Type B pancreatic cell (in vitro differentiated cells): Measurements from ENCODE around the gene EIF5AL1. TPM values are rescaled to one million over a fixed set of nuclear protein-coding genes. Genes with fewer than 3 reads are reported as not detected.
"Not testable (repeated sequence)": the region's sequence is repeated elsewhere in the genome, so short reads cannot be mapped to it uniquely, and the experiment has no call there.

ENCODE experiments used
- DNase-seq: peaks from one replicate; pipeline ENCODE4 v3.0.0; 2021; ENCODE audit warnings: mixed read lengths; ENCODE audit not compliant: unreplicated experiment; ENCODE audit errors: extremely low spot score
- H3K27ac Mint-ChIP-seq: 2 replicates; pipeline ENCODE4 v1.8.0; 2021; ENCODE audit warnings: mild to moderate bottlenecking, mixed read lengths
- H3K27me3 Mint-ChIP-seq: 2 replicates; pipeline ENCODE4 v1.8.0; 2021; ENCODE audit warnings: mixed read lengths
- H3K36me3 Mint-ChIP-seq: 2 replicates; pipeline ENCODE4 v1.8.0; 2021; ENCODE audit warnings: mixed read lengths
- H3K4me1 Mint-ChIP-seq: one replicate; pipeline ENCODE4 v1.8.0; 2021; ENCODE audit warnings: mixed read lengths; ENCODE audit not compliant: unreplicated experiment
- H3K4me3 Mint-ChIP-seq: 2 replicates; pipeline ENCODE4 v1.8.0; 2021; ENCODE audit warnings: mild to moderate bottlenecking, mixed read lengths
- H3K9me3 Mint-ChIP-seq: 2 replicates; pipeline ENCODE4 v1.8.0; 2021; ENCODE audit warnings: mixed read lengths
- CTCF ChIP-seq: fragments of 200-600 bp; sonication (generic); conservative IDR thresholded peaks from 2 replicates; pipeline ENCODE4 v1.5.0; 2021; ENCODE audit warnings: antibody characterized with exemption, mild to moderate bottlenecking
- total RNA-seq: library from RNA; stranded (reverse); gene quantifications from 2 replicates; pipeline ENCODE4 v1.2.1, GENCODE V29; 2021; ENCODE audit warnings: low replicate concordance

EIF5AL1 gene
- total RNA-seq, 1 donor from 2014 or later: not detected

DNA sequence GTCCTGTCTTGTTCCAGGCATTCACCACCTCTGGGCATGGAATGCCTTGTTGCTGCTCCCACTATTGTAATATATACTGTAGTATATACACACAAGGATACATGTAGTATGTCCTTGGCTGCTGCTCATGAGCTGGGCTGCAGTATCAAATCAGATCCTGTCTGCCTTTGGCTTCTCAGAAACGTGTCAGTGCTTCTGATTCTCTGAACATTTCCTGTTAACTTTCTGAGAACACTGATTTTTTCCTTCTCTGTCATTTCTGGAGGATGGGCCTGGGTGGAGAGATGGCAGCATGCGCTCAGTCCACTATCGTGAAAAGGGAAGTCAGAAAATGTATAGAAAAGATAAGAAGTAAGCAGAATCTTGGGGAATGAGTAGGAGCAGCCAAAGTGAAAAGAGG, 35.6 kb downstream of the EIF5AL1 start:
- DNase-seq: no peak
- Mint-ChIP-seq H3K4me3 (no peak overlapping the region), H3K9me3 (no peaks in the 10 kb centered on the region), H3K27me3 (peaks cover 16% of the 10 kb centered on the region), H3K4me1 (no peaks in the 10 kb centered on the region), H3K27ac (no peak overlapping the region), H3K36me3 (no peaks in the 10 kb centered on the region)
- no peak for TF ChIP-seq CTCF

- Mint-ChIP-seq H3K27me3 (peaks cover 13% of the 10 kb centered on the region), H3K36me3 (no peaks in the 10 kb centered on the region), H3K4me1 (no peaks in the 10 kb centered on the region), H3K4me3 (no peak overlapping the region), H3K9me3 (no peaks in the 10 kb centered on the region), H3K27ac (no peak overlapping the region)
- DNase-seq: no peak
- no peak for TF ChIP-seq CTCF
Observed at GRCh38 chr10:79552143-79552542, 39.8 kb downstream of the EIF5AL1 start.

- no peak for DNase-seq
- H3K27me3 Mint-ChIP-seq: peaks cover 11% of the 10 kb centered on the region
- H3K9me3 Mint-ChIP-seq: no peaks in the 10 kb centered on the region
- no peak overlapping the region for H3K4me3 Mint-ChIP-seq
- H3K4me1 Mint-ChIP-seq: no peaks in the 10 kb centered on the region
- no peak overlapping the region for H3K27ac Mint-ChIP-seq
- no peak for TF ChIP-seq CTCF
- H3K36me3 Mint-ChIP-seq: no peaks in the 10 kb centered on the region
Observed at GRCh38 chr10:79555354-79556309, 43.3 kb downstream of the EIF5AL1 start.

GRCh38 chr10:79556961-79557360, 44.6 kb downstream of the EIF5AL1 start:
- not testable (repeated sequence) for H3K9me3 Mint-ChIP-seq, H3K27ac Mint-ChIP-seq, H3K36me3 Mint-ChIP-seq, DNase-seq, H3K4me1 Mint-ChIP-seq, H3K4me3 Mint-ChIP-seq
- peaks cover 18% of the 10 kb centered on the region for H3K27me3 Mint-ChIP-seq

DNA sequence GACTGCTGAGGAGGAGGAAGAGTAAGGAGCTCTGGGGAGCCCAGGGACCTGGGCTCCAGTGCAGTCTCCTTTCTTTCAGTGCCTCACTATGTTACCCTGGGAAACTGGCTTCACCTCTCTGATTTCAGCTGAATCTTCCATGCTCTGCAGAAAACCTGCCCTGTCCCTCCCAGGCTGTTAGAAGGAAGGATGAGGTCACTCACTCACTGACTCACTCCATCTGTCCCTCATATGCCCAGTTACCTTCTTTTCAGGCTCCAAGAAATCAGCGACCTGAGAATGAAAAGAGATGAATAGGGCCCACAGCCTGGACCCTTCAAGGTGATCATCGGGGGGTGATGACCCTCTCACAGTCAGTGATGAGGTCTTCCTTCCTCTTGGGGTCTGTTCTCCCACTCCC, 47.4 kb downstream of the EIF5AL1 start:
- no peak for DNase-seq
- H3K9me3 Mint-ChIP-seq: no peaks in the 10 kb centered on the region

More for the DNA sequence above, 47.4 kb downstream of the EIF5AL1 start:
- peaks cover 5% of the 10 kb centered on the region for H3K4me1 Mint-ChIP-seq
- no peak overlapping the region for H3K4me3 Mint-ChIP-seq
- no peak overlapping the region for H3K27ac Mint-ChIP-seq
- peaks cover 29% of the 10 kb centered on the region for H3K27me3 Mint-ChIP-seq
- no peaks in the 10 kb centered on the region for H3K36me3 Mint-ChIP-seq
- TF ChIP-seq CTCF: no peak
